Brain microvascular endothelial cell (primary cell): ENCODE data around the gene TMEM247.

Experiments used
- DNase-seq: peaks from one replicate; pipeline ENCODE4 v3.0.0-alpha.2; 2020
- H3K27ac ChIP-seq: fragments of 250-450 bp; sonication (Bioruptor Pico); 2 replicates; pipeline ENCODE4 v1.5.1; 2020; ENCODE audit warnings: mild to moderate bottlenecking, moderate library complexity
- H3K27me3 ChIP-seq: fragments of 250-450 bp; sonication (Bioruptor Pico); replicated peaks from 2 replicates; pipeline ENCODE4 v1.5.1; 2020; ENCODE audit warnings: mild to moderate bottlenecking
- H3K36me3 ChIP-seq: fragments of 250-450 bp; sonication (Bioruptor Pico); replicated peaks from 2 replicates; pipeline ENCODE4 v1.5.1; 2020; ENCODE audit warnings: mild to moderate bottlenecking
- H3K4me3 ChIP-seq: 2 replicates; pipeline ENCODE4 v1.5.1; 2011; ENCODE audit warnings: low read depth, mild to moderate bottlenecking, control low read depth, low read length, moderate library complexity
- in situ Hi-C: cut with HindIII; loops from 2 replicates; pipeline ENCODE4 v1.10.0; 2017; ENCODE audit warnings: low sequenced_read_pairs, low pct_ligation_motif_present
- TF ChIP-seq, protein P1 (sequence below): IDR thresholded peaks from 2 replicates; pipeline ENCODE4 v1.5.1; 2011; ENCODE audit warnings: low read depth, mild to moderate bottlenecking, moderate library complexity, low read length, control low read depth, inconsistent platforms; ENCODE audit errors: missing control alignments

Gene TMEM247

DNA sequence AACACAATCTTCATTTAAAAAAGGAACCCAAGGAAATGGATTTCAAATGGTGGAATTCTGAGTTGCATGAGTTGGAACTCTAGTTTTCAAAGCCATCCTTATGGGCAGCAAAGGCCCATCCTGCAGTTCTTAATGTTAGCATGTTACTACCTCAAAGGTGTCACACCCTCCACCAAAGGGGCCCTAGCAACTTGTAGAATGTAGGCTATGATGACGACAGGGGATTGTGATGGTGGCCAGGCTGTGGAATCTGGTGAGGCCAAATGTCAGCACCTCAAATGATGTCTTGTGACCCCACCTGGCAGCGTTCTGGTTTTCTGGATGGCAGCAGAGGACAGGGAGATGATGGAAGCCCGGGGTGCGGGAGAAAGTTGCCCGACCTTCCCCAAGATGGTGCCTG, at the start of gene TMEM247:
Gene TMEM247, plus strand, starts transcription at position 301 of the 400 bp plus-strand sequence.
- no peak for DNase-seq
- Histone ChIP-seq H3K36me3 (no peaks in the 10 kb centered on the region), H3K27me3 (no peaks in the 10 kb centered on the region), H3K27ac (no peak within 1 kb of the TSS), H3K4me3 (no peak within 1 kb of the TSS)
- in situ Hi-C loops: no loop called here
- TF ChIP-seq, protein P1, sequence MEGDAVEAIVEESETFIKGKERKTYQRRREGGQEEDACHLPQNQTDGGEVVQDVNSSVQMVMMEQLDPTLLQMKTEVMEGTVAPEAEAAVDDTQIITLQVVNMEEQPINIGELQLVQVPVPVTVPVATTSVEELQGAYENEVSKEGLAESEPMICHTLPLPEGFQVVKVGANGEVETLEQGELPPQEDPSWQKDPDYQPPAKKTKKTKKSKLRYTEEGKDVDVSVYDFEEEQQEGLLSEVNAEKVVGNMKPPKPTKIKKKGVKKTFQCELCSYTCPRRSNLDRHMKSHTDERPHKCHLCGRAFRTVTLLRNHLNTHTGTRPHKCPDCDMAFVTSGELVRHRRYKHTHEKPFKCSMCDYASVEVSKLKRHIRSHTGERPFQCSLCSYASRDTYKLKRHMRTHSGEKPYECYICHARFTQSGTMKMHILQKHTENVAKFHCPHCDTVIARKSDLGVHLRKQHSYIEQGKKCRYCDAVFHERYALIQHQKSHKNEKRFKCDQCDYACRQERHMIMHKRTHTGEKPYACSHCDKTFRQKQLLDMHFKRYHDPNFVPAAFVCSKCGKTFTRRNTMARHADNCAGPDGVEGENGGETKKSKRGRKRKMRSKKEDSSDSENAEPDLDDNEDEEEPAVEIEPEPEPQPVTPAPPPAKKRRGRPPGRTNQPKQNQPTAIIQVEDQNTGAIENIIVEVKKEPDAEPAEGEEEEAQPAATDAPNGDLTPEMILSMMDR: no peak

DNA sequence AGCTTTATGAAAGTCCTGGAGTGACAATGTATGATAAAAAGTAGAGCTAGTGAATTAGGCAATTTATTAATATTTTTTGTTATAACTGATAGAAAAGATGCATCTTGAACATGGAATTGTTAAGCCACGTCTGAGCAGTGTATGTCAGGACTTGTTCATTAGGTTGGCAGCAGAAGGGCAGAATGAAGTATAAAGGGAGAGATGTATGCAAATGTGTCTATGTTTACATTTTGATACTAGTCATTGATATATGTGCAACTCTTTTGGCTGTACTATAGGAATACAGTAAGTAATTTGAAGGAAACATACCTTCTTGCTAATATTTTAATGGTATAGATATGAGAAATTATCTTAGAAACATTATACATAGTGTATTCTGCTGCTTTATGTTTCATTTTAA, 49.0 kb upstream of the TMEM247 start:
- TF ChIP-seq, protein P1: no peak
- no peak overlapping the region for H3K4me3 ChIP-seq
- H3K27me3 ChIP-seq: no peaks in the 10 kb centered on the region
- DNase-seq: no peak
- no peaks in the 10 kb centered on the region for H3K36me3 ChIP-seq
- no peak overlapping the region for H3K27ac ChIP-seq
- in situ Hi-C loops: no loop called here

DNA sequence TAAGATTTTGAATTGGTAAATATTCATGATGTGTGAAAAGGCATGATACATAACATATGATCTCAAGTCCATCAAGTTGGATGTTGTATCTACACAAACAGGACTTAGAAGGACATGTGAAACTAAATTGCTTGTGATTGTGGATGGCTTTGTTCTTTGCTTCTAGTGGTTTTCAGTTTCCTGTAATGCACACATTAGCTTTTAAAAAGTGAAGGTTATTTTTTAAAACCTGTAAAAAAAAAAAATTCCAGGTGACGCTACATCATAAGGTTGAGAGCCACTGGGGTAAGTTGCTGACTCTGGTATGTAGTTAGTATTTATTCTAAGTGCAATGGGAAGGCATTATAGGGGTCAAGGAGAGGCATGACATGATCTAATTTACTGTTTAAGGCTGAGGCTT, 48.4 kb upstream of the TMEM247 start:
- Histone ChIP-seq H3K27me3 (no peaks in the 10 kb centered on the region), H3K27ac (no peak overlapping the region), H3K36me3 (no peaks in the 10 kb centered on the region), H3K4me3 (no peak overlapping the region)
- in situ Hi-C loops: no loop called here
- TF ChIP-seq, protein P1: no peak
- DNase-seq: no peak

DNA sequence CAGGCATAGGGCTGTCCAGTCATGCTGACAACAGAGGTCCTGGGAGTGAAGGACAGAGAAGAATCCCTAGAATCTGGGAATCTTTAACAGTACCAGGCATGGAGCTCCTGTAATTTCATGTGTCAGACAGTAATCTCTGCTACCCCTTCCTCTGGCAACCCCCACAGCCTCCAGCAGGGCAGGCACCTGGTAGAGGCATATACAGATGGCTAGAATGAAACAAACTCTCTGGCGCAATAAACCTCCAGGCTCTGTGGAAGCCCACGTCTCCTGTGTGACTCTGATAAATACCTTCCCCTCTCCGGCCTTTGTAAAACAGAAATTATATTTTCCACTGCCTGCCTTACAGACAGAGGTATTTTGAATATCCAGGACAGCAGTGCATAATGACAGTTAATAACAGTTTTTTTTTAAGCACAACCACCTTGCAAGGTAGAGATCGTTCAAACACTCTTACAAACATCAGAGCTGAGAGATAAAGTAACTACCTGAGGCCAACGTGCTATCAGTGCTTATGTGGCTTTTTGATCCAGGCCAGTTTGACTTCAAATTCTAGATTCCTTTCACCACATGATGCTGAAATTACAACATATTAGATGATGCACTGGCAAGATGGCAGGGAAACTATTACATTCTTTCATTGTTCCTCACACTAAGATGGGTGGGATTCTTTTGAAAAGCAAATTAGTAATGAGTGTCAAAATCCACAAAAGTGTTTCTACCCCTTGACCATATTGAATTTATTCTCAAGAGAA, 47.7 kb upstream of the TMEM247 start:
- TF ChIP-seq, protein P1: peak; percentile 2
- H3K36me3 ChIP-seq: no peaks in the 10 kb centered on the region
- in situ Hi-C loops: no loop called here
- H3K4me3 ChIP-seq: no peak overlapping the region
- no peak overlapping the region for H3K27ac ChIP-seq
- H3K27me3 ChIP-seq: no peaks in the 10 kb centered on the region
- DNase-seq: no peak

DNA sequence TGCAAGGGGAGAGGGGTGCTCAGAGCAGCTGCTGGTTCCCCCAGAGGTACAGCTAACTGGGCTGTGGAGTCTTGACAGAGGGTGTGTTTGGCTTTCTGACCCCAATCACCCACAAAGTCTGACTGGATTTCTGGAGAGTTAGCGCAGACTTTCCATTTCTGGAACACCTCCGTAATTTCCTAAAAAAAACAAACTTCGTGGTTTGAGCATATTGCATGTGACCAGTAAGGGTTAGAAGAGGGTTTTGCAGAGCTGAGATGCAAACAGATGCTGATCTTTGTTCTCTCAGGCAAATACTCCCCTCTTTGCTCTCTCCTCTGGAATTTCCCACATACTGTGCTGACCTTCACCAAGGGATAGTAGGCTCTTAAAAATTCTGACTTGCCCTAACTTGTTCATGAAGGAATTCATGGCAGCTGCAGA, 44.5 kb upstream of the TMEM247 start:
- in situ Hi-C loops: no loop called here
- H3K27ac ChIP-seq: peak overlapping the region; percentile 52
- H3K4me3 ChIP-seq: no peak overlapping the region
- TF ChIP-seq, protein P1: no peak
- no peaks in the 10 kb centered on the region for H3K27me3 ChIP-seq
- peak; percentile 36 for DNase-seq
- H3K36me3 ChIP-seq: no peaks in the 10 kb centered on the region

DNA sequence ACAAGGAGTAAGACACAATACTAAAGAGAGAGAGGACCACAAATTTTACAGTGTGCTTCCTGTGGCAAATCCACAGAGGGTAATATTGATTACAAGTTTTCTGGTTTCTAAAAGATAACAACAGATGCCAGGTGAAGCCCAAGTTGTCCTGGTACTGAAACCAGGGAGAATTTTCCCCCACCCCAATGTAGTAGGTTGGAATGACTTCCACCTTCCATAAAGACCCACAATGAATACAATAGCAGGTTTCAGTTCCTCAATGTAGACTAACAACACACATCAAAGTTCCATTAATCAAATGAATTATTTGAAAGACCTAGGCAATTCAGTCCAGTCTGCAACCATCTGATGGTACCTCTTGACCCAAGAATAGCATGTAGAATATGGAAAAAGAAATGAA, 44.0 kb upstream of the TMEM247 start:
- Histone ChIP-seq H3K27ac (peak overlapping the region; percentile 52), H3K4me3 (no peak overlapping the region), H3K27me3 (no peaks in the 10 kb centered on the region), H3K36me3 (no peaks in the 10 kb centered on the region)
- in situ Hi-C loops: no loop called here
- TF ChIP-seq, protein P1: no peak
- no peak for DNase-seq
